Medulla oblongata (tissue), 1 donor: ENCODE results near the gene AMDHD1.
"Not testable (repeated sequence)": the region's sequence is repeated elsewhere in the genome, so short reads cannot be mapped to it uniquely, and the experiment has no call there.

Source experiments
- DNase-seq: peaks from one replicate; pipeline ENCODE4 v3.0.0-alpha.2; 2015; ENCODE audit errors: extremely low spot score

The AMDHD1 gene

DNA sequence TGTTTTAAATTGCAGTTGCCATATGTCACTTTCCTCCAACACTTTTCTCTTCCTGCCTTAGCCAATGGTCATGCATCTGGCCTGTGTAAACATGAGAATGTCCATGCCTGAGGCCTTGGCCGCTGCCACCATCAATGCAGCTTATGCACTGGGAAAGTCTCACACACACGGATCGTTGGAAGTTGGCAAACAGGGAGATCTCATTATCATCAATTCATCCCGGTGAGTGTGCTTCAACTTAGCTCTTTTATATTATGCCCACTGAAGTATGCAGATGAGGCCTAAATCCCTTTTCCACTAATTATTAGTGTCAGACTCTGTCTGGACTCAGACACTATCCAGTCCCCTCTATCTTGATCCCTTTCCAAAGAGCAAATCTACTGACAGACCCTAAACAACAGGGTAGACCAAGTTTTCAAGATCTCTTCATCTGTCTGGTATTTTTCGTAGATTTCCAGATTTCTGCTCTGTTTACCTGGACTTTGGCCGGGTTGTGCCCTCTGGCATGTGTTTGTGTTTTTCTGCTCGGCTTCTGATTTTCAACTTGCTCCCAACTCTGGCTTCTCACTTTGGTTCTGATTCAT, 23.2 kb downstream of the AMDHD1 start:
- no peak for DNase-seq

- DNase-seq = no peak
Measured at GRCh38 chr12:95967301-95967700, 24.2 kb downstream of the AMDHD1 start.

GRCh38 chr12:95969116-95969515, 26.0 kb downstream of the AMDHD1 start:
- DNase-seq = not testable (repeated sequence)

DNA sequence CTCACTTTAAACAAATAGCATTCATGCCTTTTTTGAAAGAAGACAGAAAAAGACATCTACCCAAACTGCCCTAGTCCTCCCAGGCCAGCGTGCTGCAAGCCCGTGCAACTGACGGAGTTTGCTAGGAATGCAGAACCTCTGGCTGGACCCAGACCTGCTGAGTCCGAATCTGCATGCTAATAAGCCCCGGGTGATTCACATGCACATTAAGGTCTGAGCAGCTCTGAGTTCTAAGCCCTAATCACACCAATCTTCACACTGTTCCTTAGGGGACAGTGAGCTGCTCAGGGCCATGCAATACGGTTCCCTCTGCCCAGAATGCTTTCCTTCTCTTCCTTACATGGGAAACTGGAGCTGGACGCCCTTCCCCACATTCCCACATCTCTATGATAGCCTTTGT, 27.8 kb downstream of the AMDHD1 start:
- no peak for DNase-seq

- no peak for DNase-seq
Measured at GRCh38 chr12:95972832-95973456, 29.8 kb downstream of the AMDHD1 start.

DNA sequence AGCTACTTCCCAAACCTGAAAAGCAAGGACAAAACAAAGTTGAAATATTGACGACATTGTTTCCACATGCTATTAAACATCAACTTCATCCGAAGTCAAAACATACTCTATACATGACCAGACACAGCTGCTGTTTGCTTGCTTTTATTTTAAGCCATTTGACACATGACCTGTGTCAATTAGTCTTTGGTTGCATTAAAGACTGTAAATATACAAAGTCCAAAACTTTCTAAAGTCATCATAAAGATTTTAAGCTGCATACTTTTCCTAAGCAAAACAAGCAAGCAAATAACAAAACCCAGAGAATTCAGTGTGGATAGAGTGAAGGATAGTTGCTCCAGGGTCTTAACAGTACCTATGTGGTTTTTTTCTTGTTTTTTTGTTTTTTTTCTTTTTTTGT, 31.2 kb downstream of the AMDHD1 start:
- DNase-seq = no peak

DNA sequence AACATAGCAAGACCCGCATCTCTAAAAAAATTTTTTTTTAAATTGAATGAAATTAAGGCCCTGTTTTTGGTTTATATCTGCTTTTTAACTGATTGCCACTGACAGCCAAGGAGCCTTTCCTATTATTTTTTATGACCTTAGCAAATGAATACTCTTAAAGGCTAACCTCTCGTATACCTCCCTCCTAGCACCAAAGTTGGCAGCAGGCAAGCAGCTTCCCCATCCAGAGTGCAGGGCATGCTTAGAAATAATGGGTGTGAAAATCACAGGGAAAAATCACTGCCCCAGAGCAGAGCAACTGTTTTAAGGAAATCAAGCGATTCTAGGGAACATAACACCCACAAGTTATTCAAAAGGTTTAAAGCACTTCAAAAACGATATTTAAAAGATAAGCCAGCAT, 32.4 kb downstream of the AMDHD1 start:
- DNase-seq = no peak

DNA sequence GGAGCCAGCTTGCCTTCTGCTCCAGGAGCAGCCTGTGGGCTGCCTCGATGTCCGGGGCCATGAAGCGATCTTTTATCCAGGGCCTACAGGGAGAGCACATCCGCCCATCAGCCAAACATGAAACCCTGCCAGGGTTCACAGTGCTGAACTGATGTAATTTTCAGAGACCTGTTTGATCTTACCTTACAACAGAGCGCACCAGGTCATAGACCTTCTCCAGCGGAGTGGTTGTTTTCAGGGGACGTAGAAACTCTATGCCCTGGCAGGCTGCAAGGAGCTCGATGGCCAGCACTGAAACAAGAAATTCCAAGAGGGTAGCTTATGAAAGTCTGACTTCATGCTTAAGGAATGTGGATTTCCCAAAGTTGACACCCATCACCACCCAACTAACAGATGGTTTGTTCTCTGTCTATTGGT, 33.3 kb downstream of the AMDHD1 start:
- DNase-seq = no peak

- DNase-seq = no peak
Measured at GRCh38 chr12:95977764-95978305, 34.7 kb downstream of the AMDHD1 start.

DNA sequence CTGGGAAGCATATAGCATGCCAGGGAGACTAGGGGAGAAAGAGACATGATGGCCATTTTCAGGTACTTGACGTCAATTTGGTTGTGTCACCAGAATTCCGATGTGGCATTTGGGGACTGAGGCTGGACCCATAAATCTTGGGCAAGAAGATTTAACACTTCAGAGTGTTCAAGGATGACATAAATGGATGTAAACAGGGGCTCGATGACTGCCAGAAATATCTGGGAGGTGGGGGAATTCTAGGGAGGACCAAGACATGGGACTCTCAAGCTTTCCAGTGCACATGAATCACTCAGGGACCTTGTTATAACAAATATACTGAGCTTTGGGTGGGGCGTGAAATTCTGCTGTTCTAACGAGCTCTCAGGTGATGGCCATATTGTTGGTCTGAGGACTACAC, 35.2 kb downstream of the AMDHD1 start:
- DNase-seq = no peak

DNA sequence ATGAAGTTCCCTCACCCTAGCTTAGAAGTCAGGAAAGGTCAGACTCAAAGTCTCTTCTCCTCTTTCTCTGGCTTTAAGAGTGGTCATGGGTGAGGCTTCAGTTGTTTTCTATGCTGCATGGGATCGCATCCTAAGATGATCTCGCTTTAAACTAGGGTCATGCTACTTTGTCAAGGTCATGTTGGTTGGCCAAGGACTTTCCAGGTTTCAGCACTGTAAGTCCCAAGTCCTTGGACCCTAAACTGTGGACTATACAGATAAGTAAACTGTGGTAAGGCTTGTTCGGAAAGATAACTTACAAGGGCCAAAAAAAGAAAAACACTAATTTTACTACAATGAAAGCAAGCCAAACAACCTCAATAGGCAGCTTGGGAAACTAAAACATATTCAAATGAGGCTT, 35.6 kb downstream of the AMDHD1 start:
- DNase-seq = no peak

DNA sequence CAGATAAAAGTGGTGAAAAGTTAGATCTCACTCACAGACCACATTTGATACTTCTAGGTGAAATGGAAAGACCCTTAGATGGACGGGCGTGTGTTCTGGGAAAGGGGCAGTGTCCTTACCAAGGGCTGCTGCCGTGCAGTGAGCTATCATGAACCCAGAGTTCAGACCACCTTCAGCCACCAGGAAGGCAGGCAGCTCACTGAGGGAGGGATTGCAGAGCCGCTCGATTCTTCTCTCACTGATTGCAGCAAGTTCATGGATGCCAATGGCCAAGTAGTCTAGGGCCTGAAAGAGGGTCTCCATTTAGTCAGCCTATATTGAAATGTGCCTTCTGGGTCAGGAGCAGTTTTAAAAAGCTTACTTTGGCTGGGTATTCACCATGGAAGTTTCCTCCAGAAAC, 37.3 kb downstream of the AMDHD1 start:
- DNase-seq = no peak

DNA sequence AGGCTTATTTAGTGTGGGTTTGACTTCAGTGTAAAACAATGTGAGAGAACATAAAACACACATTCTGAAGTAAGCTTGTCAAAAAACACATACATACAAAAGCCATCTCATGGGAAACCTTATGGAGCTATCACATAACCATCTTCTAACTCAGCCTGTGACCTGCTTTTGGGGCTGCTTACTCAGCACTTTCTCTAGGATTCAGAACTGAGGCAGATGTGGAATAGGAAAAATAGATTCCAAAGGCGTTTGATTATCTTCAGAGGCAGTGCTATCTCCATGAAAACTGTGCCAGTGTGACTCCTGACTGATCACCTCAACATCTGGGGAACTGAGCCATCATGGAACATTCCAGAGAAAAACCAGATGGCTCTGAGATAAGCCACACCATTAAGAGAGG, 39.5 kb downstream of the AMDHD1 start:
- DNase-seq = no peak

GRCh38 chr12:95984682-95985081, 41.6 kb downstream of the AMDHD1 start:
- no peak for DNase-seq

GRCh38 chr12:95986635-95987570, 43.8 kb downstream of the AMDHD1 start:
- DNase-seq = no peak

GRCh38 chr12:95988506-95989275, 45.6 kb downstream of the AMDHD1 start:
- no peak for DNase-seq

DNA sequence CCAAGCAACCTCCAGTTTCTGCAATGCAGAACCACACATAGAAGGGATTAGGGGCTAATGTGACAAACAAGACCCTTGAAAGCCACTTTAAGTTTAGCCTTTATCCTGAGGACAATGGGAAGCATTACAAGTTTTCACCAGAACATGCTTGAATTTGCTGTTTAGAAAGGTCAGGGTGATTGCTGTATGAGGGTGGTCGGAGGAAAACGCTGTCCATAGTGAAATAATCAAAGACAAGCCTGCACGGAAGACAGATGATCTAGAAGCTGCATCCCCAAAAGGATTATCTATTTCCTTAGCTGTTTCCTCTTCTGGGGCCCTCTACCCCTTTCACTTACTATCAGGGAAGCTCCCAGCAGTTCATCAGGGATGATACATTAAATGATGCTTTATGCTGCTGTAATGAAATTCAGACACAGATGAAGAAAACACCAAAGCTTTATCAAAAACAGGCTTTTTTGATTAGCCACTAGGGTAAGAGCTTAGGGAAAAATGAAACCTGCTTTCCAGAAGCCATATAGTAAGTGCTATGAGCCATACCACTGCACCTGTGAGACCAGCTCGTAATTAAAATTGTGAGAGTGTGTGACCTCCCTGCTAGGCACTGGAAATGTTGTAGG, 46.5 kb downstream of the AMDHD1 start:
- DNase-seq = no peak

GRCh38 chr12:95990136-95990535, 47.0 kb downstream of the AMDHD1 start:
- no peak for DNase-seq

GRCh38 chr12:95993907-95994306, 50.8 kb downstream of the AMDHD1 start:
- DNase-seq = no peak

- no peak for DNase-seq
Measured at GRCh38 chr12:95994476-95994875, 51.3 kb downstream of the AMDHD1 start.
